Calu3 (cell line): ENCODE results near the gene OPTC. TPM values are rescaled to one million over a fixed set of nuclear protein-coding genes. Genes with fewer than 3 reads are reported as not detected.

Experiments used
- BruUV-seq: library from RNA; stranded (reverse); fragments of 400-500 nt; replicated peaks from 2 replicates; lab custom pipeline; 2021; lab: Mats Ljungman, UMichigan
- CTCF ChIA-PET: fragments of 300-600 bp; sonication (Branson Sonifier 250); formaldehyde crosslinking; loops from one replicate; lab custom pipeline; 2022; ENCODE audit warnings: antibody characterized with exemption; lab: Charles Lee
- DNase-seq: peaks from one replicate; pipeline ENCODE4 v3.0.0; 2022
- H3K27ac Mint-ChIP-seq: one replicate; pipeline ENCODE4 v1.8.0; 2022; ENCODE audit warnings: mixed read lengths; ENCODE audit not compliant: unreplicated experiment
- H3K27me3 Mint-ChIP-seq: one replicate; pipeline ENCODE4 v1.8.0; 2022; ENCODE audit warnings: mixed read lengths; ENCODE audit not compliant: unreplicated experiment
- H3K36me3 Mint-ChIP-seq: one replicate; pipeline ENCODE4 v1.8.0; 2022; ENCODE audit warnings: mild to moderate bottlenecking, moderate library complexity, mixed read lengths; ENCODE audit not compliant: insufficient read depth, unreplicated experiment
- H3K4me1 Mint-ChIP-seq: one replicate; pipeline ENCODE4 v1.8.0; 2022; ENCODE audit warnings: mild to moderate bottlenecking, low read depth, mixed read lengths; ENCODE audit not compliant: unreplicated experiment
- H3K4me3 Mint-ChIP-seq: one replicate; pipeline ENCODE4 v1.8.0; 2022; ENCODE audit warnings: mild to moderate bottlenecking, low read depth, moderate library complexity, mixed read lengths; ENCODE audit not compliant: unreplicated experiment
- H3K9me3 Mint-ChIP-seq: one replicate; pipeline ENCODE4 v1.8.0; 2022; ENCODE audit warnings: low read depth, mixed read lengths; ENCODE audit not compliant: unreplicated experiment
- CTCF ChIP-seq: fragments of 200-600 bp; IDR thresholded peaks from one replicate; pipeline ENCODE4 v1.8.0; 2022; ENCODE audit warnings: antibody characterized with exemption; ENCODE audit not compliant: unreplicated experiment
- intact Hi-C: fragments of 100-400 bp; cut with micrococcal nuclease; formaldehyde crosslinking; loops from one replicate; pipeline ENCODE4 v1.10.0; 2022; ENCODE audit not compliant: unreplicated experiment
- total RNA-seq: library from RNA; stranded (reverse); gene quantifications from 2 replicates; pipeline ENCODE4 v1.2.3, GENCODE V29; 2022

The OPTC gene
- total RNA-seq, 1 experiment from 2014 or later = not detected

GRCh38 chr1:203511513-203511912, 17.6 kb downstream of the OPTC start:
- no peaks in the 10 kb centered on the region for H3K9me3 Mint-ChIP-seq
- intact Hi-C loops = no loop called here
- no peak overlapping the region for H3K4me3 Mint-ChIP-seq
- DNase-seq = no peak
- H3K27ac Mint-ChIP-seq = no peak overlapping the region
- H3K36me3 Mint-ChIP-seq = no peaks in the 10 kb centered on the region
- CTCF ChIA-PET = interaction anchor here (0.6 to 1.2 kb wide), 2 partner anchors 25 to 405 kb away, joined by 3 to 4 read pairs; no protein-coding TSS in a partner anchor
- no peaks in the 10 kb centered on the region for H3K27me3 Mint-ChIP-seq
- TF ChIP-seq CTCF = no peak
- peaks cover 38% of the 10 kb centered on the region for H3K4me1 Mint-ChIP-seq
- BruUV-seq = no TSS peak

- CTCF ChIA-PET = interaction anchor here (0.6 to 1.2 kb wide), 2 partner anchors 24 to 404 kb away, joined by 3 to 4 read pairs; no protein-coding TSS in a partner anchor
- intact Hi-C loops = no loop called here
- no peak for DNase-seq
- H3K4me3 Mint-ChIP-seq = no peak overlapping the region
- H3K27me3 Mint-ChIP-seq = no peaks in the 10 kb centered on the region
- BruUV-seq = no TSS peak
- H3K9me3 Mint-ChIP-seq = no peaks in the 10 kb centered on the region
- H3K4me1 Mint-ChIP-seq = peaks cover 38% of the 10 kb centered on the region
- H3K36me3 Mint-ChIP-seq = no peaks in the 10 kb centered on the region
- H3K27ac Mint-ChIP-seq = peak overlapping the region; percentile 76
- TF ChIP-seq CTCF = no peak
These were observed 18.0 kb downstream of the OPTC start for GRCh38 chr1:203511930-203512329.

GRCh38 chr1:203512517-203512847, 18.5 kb downstream of the OPTC start:
- H3K4me1 Mint-ChIP-seq = peaks cover 38% of the 10 kb centered on the region
- intact Hi-C loops = no loop called here
- no peaks in the 10 kb centered on the region for H3K27me3 Mint-ChIP-seq
- no peaks in the 10 kb centered on the region for H3K9me3 Mint-ChIP-seq
- BruUV-seq = no TSS peak
- DNase-seq = no peak
- CTCF ChIA-PET = no interaction called here
- no peaks in the 10 kb centered on the region for H3K36me3 Mint-ChIP-seq
- H3K27ac Mint-ChIP-seq = peak overlapping the region; percentile 76
- TF ChIP-seq CTCF = no peak
- peak overlapping the region; percentile 10 for H3K4me3 Mint-ChIP-seq

- no peaks in the 10 kb centered on the region for H3K27me3 Mint-ChIP-seq
- CTCF ChIA-PET = no interaction called here
These were observed 19.1 kb downstream of the OPTC start for GRCh38 chr1:203512848-203513584.

More at GRCh38 chr1:203512848-203513584, 19.1 kb downstream of the OPTC start:
- peak; percentile 77 for DNase-seq
- H3K4me3 Mint-ChIP-seq = peak overlapping the region; percentile 10
- H3K36me3 Mint-ChIP-seq = no peaks in the 10 kb centered on the region
- peaks cover 38% of the 10 kb centered on the region for H3K4me1 Mint-ChIP-seq
- peak overlapping the region; percentile 76 for H3K27ac Mint-ChIP-seq
- TSS peak; percentile 61 for BruUV-seq
- no peaks in the 10 kb centered on the region for H3K9me3 Mint-ChIP-seq
- intact Hi-C loops = no loop called here
- TF ChIP-seq CTCF = no peak
